Skeletal muscle cell (primary cell): ENCODE results near the gene RASSF7.

Experiments
- DNase-seq: peaks from one replicate; pipeline ENCODE4 v3.0.0-alpha.2; 2010; ENCODE audit warnings: low read depth
- H3K4me3 ChIP-seq: 2 replicates; pipeline ENCODE4 v1.5.1; 2011; ENCODE audit warnings: low read depth, mild to moderate bottlenecking, control low read depth, low read length, moderate library complexity

Gene RASSF7

DNA sequence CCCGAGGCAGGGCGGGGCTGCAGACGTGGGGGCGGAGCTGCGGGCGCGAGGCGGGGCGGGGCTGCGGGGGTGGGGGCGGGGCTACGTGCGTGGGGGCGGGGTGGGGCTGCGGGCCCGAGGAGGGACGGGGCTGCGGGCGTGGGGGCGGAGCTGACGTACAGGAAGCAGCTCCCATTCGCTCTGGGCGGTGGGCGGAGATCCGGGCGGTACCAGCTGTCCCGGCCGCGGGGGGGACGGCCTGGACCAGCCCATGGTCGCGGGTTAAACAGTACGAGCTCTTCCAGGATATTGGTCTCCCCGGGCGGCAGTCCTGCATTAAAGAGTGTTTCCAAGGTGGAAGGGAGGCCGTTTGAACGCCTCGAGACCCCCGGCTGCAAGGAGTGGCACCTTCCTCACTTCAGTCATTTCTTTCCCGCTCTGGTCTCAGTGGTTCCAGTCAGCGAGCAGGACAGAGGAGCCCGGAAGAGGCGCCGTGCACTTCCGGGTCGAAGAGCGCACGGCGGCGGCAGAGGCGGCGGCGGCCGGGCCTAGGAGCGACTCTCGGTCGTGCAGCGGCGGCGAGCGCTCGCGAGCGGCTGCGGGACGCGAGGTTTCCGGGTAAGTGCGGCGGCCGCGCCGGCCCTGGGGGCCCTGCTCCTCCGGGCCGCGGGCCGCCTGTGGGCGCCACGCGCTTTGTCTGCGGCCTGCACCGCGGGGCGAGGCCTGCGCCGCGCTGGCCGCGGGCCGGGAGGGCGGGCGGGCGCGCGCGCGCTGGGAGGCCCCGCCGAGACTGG lies 15.4 kb downstream of the RASSF7 start, which contains the start of gene PHRF1:
Gene PHRF1 (plus strand): TSS at position 475 of the 773 bp plus-strand sequence. CDS start 5,043 bp downstream, outside the sequence.
- peak; percentile 79 for DNase-seq
- peak within 1 kb of the TSS; percentile 97 for H3K4me3 ChIP-seq

DNA sequence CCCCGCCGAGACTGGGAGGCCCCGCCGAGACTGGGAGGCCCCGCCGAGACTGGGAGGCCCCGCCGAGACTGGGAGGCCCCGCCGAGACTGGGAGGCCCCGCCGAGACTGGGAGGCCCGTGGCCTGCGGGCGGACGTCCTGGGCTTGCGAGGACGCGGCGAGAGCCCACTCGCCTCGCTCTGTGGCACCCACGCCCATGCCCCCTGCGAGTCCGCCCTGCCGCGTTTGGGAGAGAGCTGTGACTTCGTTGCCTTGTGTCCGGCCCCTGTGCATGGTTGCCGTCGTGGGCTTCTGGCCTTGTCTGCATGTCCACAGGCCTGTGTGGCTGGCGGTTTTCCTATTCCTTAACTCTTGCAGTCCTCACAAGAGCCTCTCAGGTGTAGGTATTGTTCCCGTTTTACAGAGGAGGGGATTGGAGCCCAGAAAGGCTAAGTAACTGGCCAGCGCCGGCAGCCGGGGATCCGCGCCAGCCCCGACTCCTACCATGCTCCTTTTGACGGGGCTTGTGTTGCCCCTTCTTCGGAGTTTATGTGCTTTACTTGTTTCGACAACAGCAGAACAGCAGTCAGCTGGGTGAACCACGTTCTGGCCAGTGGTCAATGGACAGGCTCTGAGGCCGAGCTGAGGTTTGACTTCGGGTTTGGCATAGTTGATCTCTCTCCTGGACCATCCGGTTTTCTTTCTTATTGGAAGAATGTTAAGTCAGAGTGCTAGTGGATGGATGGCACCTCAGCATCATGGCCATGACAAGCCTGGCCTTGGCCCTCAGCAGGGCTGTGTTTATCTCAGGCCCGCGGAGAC lies 16.2 kb downstream of the RASSF7 start:
- H3K4me3 ChIP-seq, result peak overlapping the region; percentile 97
- no peak for DNase-seq

- H3K4me3 ChIP-seq, result peak overlapping the region; percentile 97
- no peak for DNase-seq
Observed at GRCh38 chr11:577611-577894, 16.8 kb downstream of the RASSF7 start.

DNA sequence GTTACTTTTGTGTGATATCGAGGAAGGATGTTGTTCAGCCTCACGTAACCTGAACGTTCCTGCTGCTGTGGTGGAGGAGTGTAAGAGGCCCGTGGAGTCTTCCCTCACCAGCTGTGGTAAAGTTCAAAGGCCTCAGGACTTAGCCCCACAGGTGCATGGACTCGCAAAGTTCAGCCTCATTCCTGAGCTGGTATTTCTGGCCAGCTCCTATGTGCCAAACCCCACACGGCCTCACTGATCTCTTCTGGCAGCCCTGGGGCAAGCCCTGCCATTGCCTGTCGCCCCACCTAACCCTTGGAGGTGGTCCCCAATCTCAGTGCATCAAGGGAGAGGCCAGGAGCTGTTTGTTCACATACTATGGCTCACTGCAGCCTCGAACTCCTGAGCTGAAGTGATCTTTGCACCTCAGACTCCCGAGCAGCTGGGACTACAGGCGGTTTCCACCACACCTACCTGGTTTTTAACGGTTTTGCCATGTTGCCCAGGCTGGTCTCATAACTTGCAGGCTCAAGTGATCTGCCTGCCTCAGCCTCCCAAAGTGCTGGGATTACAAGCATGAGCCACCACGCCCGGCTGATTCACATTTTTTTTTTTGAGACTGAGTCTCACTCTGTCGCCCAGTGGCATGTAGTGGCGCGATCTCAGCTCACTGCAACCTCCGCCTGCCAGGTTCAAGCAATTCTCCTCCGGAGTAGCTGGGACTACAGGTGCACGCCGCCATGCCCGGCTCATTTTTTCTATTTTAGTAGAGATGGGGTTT lies 17.7 kb downstream of the RASSF7 start:
- no peak for DNase-seq
- peak overlapping the region; percentile 97 for H3K4me3 ChIP-seq

DNA sequence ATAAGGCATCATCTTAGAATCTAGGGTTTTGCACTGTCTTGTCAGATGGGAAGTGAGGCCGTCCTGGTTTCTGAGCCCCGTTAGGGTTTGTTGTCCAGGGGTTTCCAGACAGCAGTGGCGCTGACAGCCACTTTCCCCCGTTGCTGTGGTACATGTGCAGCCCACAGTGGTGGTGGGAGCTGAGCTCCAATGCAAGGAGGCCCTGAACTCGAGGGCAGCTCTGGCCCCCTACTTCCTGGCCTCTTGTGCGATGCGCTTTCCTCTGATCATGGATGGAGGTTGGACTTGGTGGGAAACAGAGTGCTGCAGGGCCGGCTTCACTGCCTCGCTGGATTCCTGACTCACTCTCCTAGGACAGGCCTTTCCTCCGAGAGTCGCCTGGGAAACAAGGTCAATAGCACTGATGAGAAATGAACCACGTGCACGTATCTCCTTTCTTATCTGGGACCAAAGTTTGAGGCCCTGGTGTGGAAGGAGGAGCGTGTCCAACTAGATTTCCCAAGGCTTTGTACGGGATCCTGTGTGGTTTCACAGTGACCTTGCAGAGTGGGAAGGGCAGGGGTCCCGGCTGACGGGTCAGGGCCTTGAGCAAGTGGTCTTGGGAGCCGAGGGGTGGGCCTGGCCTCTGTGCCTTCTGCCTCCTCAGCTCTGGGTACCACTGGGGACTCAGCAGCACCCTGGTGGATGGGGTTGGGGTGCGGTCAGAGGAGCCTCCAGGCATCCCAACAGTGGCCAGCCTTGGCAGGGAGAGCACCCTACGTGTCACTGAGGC lies 19.2 kb downstream of the RASSF7 start:
- DNase-seq, result no peak

DNA sequence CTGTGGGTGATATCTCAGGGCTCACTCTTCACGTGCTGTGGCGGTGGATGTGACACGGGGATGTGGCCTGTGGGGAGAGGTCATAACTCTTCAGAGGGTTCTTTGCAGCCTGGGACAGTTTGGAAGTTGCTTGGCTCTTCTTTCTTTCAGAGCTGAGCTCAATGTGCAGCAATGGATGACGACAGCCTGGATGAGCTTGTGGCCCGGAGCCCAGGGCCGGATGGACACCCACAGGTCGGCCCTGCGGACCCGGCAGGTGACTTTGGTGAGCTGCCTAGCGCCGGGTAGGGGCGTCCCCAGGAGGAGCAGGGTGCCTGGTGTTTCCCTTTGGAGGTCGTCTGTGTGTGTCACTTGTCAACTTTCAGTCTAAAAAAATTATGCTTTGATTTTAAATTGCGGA lies 20.6 kb downstream of the RASSF7 start:
- DNase-seq, result no peak
- H3K4me3 ChIP-seq, result no peak overlapping the region

More for the DNA sequence above, 19.2 kb downstream of the RASSF7 start:
- H3K4me3 ChIP-seq, result no peak overlapping the region

GRCh38 chr11:581752-582151 lies 21.0 kb downstream of the RASSF7 start:
- no peak for DNase-seq
- no peak overlapping the region for H3K4me3 ChIP-seq

GRCh38 chr11:584287-584686 lies 23.5 kb downstream of the RASSF7 start:
- no peak for DNase-seq
- H3K4me3 ChIP-seq, result no peak overlapping the region

DNA sequence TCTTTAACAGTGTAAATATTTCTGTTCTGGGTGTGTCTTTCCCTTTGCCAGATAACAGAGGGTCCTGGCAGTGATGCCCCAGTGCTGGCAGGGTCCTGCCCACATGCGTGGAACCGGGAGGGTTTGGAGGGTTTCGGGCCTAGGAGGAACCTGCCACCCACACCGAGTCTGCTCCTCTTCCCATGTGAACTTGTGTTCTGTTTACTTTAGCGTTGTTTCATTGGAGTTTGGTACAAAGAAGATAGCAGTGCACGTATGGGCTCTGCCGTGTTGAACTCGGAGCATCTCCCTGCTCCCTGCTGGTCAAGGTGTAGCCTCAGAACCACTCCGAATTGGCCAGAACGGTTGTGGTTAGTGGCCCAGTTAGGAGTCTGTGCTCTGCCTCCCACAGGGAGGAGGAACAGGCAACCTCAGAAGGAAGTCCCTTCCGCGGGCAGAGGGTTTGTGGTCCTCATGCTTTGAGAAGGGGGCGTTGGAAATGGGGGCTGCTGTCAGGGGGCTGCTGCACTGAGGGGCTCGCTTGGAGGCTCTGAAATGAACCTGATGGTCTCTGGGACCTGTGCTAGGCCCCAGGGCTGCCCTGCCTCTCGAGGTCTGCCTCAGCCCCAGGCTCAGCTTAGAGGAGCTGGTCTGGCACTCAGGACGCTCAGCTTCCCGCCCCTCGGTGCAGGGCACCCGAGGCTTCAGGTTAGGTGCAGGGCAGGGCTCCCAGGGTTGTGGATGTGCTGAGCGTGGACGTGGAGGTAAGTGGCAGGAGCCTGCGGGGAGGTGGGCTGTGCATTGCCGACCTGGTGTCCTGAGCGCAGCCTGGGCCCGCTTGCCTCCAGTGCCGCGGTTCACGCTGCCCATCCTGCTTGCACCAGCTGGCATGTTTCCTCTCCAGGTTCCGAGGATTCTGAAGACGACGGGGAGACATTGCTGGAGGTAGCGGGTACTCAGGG lies 25.9 kb downstream of the RASSF7 start:
- no peak for DNase-seq
- H3K4me3 ChIP-seq, result no peak overlapping the region

DNA sequence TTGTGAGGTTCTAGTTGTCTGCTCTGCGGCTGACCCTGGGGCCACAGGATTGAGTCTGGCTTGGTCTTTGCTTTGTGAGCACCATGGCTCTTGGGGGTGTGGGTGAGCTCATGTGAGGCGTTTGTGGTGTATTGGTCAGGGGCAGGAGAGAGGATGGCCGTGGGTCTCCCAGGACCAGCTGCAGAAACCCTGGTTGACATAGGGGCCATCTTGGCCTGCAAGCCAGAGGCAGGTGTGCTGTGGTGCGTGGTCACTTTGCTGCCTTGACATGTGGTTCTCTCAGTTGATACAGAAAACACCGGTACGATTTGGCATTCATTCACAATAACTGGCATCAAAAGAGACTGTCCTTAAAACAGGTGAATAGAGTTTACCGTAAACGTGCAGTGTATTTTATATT lies 26.8 kb downstream of the RASSF7 start:
- no peak for DNase-seq
- H3K4me3 ChIP-seq, result no peak overlapping the region

DNA sequence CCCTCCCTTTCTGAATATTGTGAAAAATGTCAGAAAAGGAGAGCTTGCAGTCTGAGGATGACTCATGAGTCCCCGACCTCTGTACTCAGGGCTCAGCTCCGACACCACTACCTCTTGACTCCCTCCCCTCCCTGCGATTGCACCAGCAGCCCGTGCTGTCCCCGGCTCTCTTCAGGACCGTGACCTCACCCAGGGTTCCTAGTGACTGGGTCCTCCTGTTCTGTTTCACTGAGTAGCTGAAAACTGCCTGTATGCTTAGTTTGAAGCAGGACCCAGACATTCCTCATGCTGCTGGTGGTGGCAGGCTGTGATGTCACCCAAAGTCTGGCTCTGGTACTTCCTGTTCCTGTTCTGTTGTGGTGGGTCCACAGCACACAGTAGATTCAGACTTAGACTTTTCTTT lies 27.2 kb downstream of the RASSF7 start:
- H3K4me3 ChIP-seq, result no peak overlapping the region
- peak; percentile 24 for DNase-seq

DNA sequence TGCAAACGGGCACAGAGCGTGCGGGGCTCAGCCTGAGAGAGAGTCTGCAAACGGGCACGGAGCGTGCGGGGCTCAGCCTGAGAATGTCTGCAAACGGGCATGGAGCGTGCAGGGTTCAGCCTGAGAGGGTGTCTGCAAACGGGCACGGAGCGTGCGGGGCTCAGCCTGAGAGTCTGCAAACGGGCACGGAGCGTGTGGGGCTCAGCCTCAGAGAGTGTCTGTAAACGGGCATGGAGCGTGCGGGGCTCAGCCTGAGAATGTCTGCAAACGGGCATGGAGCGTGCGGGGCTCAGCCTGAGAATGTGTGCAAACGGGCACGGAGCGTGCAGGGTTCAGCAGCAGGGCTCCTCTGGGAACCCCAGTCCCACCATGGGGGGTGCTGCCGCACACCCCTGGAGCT lies 29.0 kb downstream of the RASSF7 start:
- no peak overlapping the region for H3K4me3 ChIP-seq
- no peak for DNase-seq

DNA sequence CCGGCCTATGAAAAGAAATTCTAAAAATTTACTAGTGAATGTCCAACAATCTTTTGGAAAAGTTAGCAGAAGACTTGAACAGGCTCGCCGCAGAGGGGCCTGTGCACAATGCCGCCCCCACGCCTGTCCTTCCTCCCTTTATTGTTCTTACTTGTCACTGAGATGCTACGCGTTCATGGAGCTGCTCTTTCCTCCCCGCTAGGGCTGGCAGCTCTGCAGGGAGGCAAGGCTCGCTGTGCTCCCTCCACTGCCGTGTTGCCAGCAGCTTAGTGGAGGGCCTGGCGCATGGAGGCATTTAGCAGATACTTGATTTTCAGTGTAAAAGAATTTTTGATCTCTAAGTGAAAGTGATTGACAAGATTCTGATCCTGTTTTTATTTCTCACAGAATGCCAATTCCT lies 30.2 kb downstream of the RASSF7 start:
- no peak overlapping the region for H3K4me3 ChIP-seq
- no peak for DNase-seq

DNA sequence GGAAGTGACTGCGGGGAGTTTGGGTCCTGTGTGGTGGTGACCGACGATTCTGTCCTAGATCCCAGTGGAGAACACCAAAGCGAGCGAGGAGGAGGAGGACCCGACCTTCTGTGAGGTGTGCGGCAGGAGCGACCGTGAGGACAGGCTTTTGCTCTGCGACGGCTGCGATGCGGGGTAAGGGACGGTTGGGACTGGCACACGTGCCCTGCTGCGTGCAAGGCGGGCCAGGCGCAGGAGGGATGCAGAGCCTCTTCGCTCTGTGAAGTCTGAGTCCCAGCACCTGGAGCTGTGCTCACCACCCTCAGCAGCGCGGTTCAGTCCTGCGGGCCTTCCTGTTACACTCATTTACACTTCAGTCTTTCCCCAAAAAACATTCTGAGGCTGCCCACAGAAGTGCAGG lies 31.7 kb downstream of the RASSF7 start:
- H3K4me3 ChIP-seq, result no peak overlapping the region
- no peak for DNase-seq

- no peak overlapping the region for H3K4me3 ChIP-seq
- no peak for DNase-seq
Observed at GRCh38 chr11:592918-593317, 32.1 kb downstream of the RASSF7 start.

- no peak overlapping the region for H3K4me3 ChIP-seq
- DNase-seq, result no peak
Observed at GRCh38 chr11:593347-593746, 32.6 kb downstream of the RASSF7 start.

GRCh38 chr11:595400-595799 lies 34.6 kb downstream of the RASSF7 start:
- H3K4me3 ChIP-seq, result no peak overlapping the region
- no peak for DNase-seq

- no peak overlapping the region for H3K4me3 ChIP-seq
- DNase-seq, result no peak
Observed at GRCh38 chr11:596374-596773, 35.6 kb downstream of the RASSF7 start.
